NB4 (cell line): ENCODE measurements around the gene PEAK1.
A peak's percentile ranks its signal among the peaks of the same experiment; 100 is the strongest.
"Not testable (repeated sequence)": the region's sequence is repeated elsewhere in the genome, so short reads cannot be mapped to it uniquely, and the experiment has no call there.

Source experiments
- DNase-seq: peaks from one replicate; pipeline ENCODE4 v3.0.0; 2010; ENCODE audit warnings: low read depth
- H3K4me3 ChIP-seq: one replicate; pipeline ENCODE4 v1.5.1; 2011; ENCODE audit warnings: mild to moderate bottlenecking, low read depth, low read length, moderate library complexity
- CTCF ChIP-seq: IDR thresholded peaks from one replicate; pipeline ENCODE4 v1.5.1; 2012; ENCODE audit warnings: low read depth, low read length
- MAX ChIP-seq: IDR thresholded peaks from 2 replicates; pipeline ENCODE4 v1.6.1; 2011; ENCODE audit warnings: low read depth, low read length
- MYC ChIP-seq: IDR thresholded peaks from 2 replicates; pipeline ENCODE4 v1.6.1; 2011; ENCODE audit warnings: low read depth, low read length
- POLR2A ChIP-seq: IDR thresholded peaks from 2 replicates; pipeline ENCODE4 v1.6.1; 2011; ENCODE audit warnings: mild to moderate bottlenecking; ENCODE audit not compliant: insufficient read length; ENCODE audit errors: extremely low read depth

PEAK1 gene

GRCh38 chr15:77410701-77411618, 8.9 kb downstream of the PEAK1 start:
- no peak for DNase-seq
- H3K4me3 ChIP-seq = no peak overlapping the region
- TF ChIP-seq POLR2A (no peak), MAX (no peak), CTCF (no peak), MYC (no peak)

- not testable (repeated sequence) for DNase-seq, H3K4me3 ChIP-seq
These were observed 9.8 kb downstream of the PEAK1 start for GRCh38 chr15:77410157-77410500.

- peak; percentile 65 for DNase-seq
- no peak overlapping the region for H3K4me3 ChIP-seq
- TF ChIP-seq MYC (no peak), CTCF (no peak), MAX (peak; percentile 91), POLR2A (no peak)
These were observed 10.4 kb downstream of the PEAK1 start for GRCh38 chr15:77409259-77410156.

- TF ChIP-seq MAX (no peak), POLR2A (no peak), CTCF (no peak), MYC (no peak)
- no peak overlapping the region for H3K4me3 ChIP-seq
- no peak for DNase-seq
These were observed 13.1 kb downstream of the PEAK1 start for GRCh38 chr15:77406846-77407245.

- not testable (repeated sequence) for H3K4me3 ChIP-seq
- DNase-seq = peak; percentile 31
These were observed 13.6 kb downstream of the PEAK1 start for GRCh38 chr15:77406173-77406759.

GRCh38 chr15:77402740-77403379, 17.0 kb downstream of the PEAK1 start:
- no peak for TF ChIP-seq POLR2A
- no peak for TF ChIP-seq MAX
- H3K4me3 ChIP-seq = no peak overlapping the region
- DNase-seq = no peak

GRCh38 chr15:77400258-77400657, 19.6 kb downstream of the PEAK1 start:
- H3K4me3 ChIP-seq = no peak overlapping the region
- no peak for TF ChIP-seq POLR2A
- no peak for TF ChIP-seq CTCF
- TF ChIP-seq MAX = no peak
- no peak for TF ChIP-seq MYC
- no peak for DNase-seq
